Neuronal stem cell (in vitro differentiated cells): ENCODE data around the gene ZNG1B.
"Not testable (repeated sequence)": the region's sequence is repeated elsewhere in the genome, so short reads cannot be mapped to it uniquely, and the experiment has no call there.

Experiments used
- DNase-seq: peaks from one replicate; pipeline ENCODE4 v3.0.0-alpha.2; 2013; ENCODE audit warnings: low spot score
- H2AFZ ChIP-seq: one replicate; pipeline ENCODE4 v1.6.1; 2013; ENCODE audit warnings: mild to moderate bottlenecking, low read length, inconsistent platforms
- H2AK5ac ChIP-seq: 2 replicates; pipeline ENCODE4 v1.6.1; 2013; ENCODE audit warnings: low read depth, mild to moderate bottlenecking, inconsistent platforms, low read length, moderate library complexity, mixed read lengths
- H2BK120ac ChIP-seq: 2 replicates; pipeline ENCODE4 v1.6.1; 2013; ENCODE audit warnings: low read depth, mild to moderate bottlenecking, inconsistent platforms, low read length, moderate library complexity, mixed read lengths
- H2BK12ac ChIP-seq: one replicate; pipeline ENCODE4 v1.6.1; 2013; ENCODE audit warnings: low read length, inconsistent platforms
- H2BK15ac ChIP-seq: 2 replicates; pipeline ENCODE4 v1.6.1; 2013; ENCODE audit warnings: mild to moderate bottlenecking, low read length, inconsistent platforms, mixed read lengths
- H2BK5ac ChIP-seq: one replicate; pipeline ENCODE4 v1.6.1; 2013; ENCODE audit warnings: inconsistent platforms, mild to moderate bottlenecking, low read length, moderate library complexity
- H3K14ac ChIP-seq: one replicate; pipeline ENCODE4 v1.6.1; 2013; ENCODE audit warnings: low read length, inconsistent platforms
- H3K18ac ChIP-seq: 2 replicates; pipeline ENCODE4 v1.6.1; 2013; ENCODE audit warnings: low read length, inconsistent platforms
- H3K23ac ChIP-seq: 2 replicates; pipeline ENCODE4 v1.6.1; 2013; ENCODE audit warnings: low read depth, mild to moderate bottlenecking, mixed read lengths, low read length, inconsistent platforms; ENCODE audit not compliant: poor library complexity
- H3K27ac ChIP-seq: replicated peaks from 3 replicates; pipeline ENCODE4 v1.5.1; 2013; ENCODE audit warnings: low read length, inconsistent platforms
- H3K27me3 ChIP-seq, 3 experiments: 2 replicates each; pipeline ENCODE4 v1.6.1; 2013; ENCODE audit warnings: low read length in 3 of 3, mild to moderate bottlenecking in 2 of 3, inconsistent platforms in 1 of 3, low read depth in 1 of 3, mixed read lengths in 1 of 3, moderate library complexity in 1 of 3; ENCODE audit not compliant: control insufficient read depth in 3 of 3, insufficient read depth in 3 of 3
- H3K36me3 ChIP-seq, 2 donors: replicated peaks in 1 of 2; 2 replicates each; pipeline ENCODE4 v1.6.1; 2013; ENCODE audit warnings: low read length in 2 of 2; ENCODE audit not compliant: control insufficient read depth in 2 of 2, insufficient read depth in 2 of 2
- H3K4ac ChIP-seq: 2 replicates; pipeline ENCODE4 v1.6.1; 2013; ENCODE audit warnings: inconsistent platforms, mild to moderate bottlenecking, low read length, moderate library complexity
- H3K4me1 ChIP-seq, 2 donors: 1 replicate in 1 of 2; 2 replicates in 1 of 2; pipeline ENCODE4 v1.6.1; 2013; ENCODE audit warnings: low read length in 2 of 2, low read depth in 1 of 2; ENCODE audit not compliant: control insufficient read depth in 2 of 2, insufficient read depth in 1 of 2
- H3K4me2 ChIP-seq: one replicate; pipeline ENCODE4 v1.6.1; 2013; ENCODE audit warnings: mild to moderate bottlenecking, low read length, inconsistent platforms; ENCODE audit not compliant: insufficient read depth, poor library complexity, severe bottlenecking
- H3K4me3 ChIP-seq, 2 donors: 2 replicates each; pipeline ENCODE4 v1.5.1; 2013; ENCODE audit warnings: low read length in 2 of 2, mild to moderate bottlenecking in 2 of 2, inconsistent platforms in 1 of 2, moderate library complexity in 1 of 2
- H3K79me1 ChIP-seq: one replicate; pipeline ENCODE4 v1.6.1; 2013; ENCODE audit warnings: low read depth, mild to moderate bottlenecking, inconsistent platforms, low read length, moderate library complexity
- H3K9ac ChIP-seq: one replicate; pipeline ENCODE4 v1.6.1; 2013; ENCODE audit warnings: mild to moderate bottlenecking, low read depth, low read length, inconsistent platforms; ENCODE audit not compliant: poor library complexity
- H3K9me3 ChIP-seq, 2 donors: replicated peaks in 1 of 2; 2 replicates each; pipeline versions ENCODE3 to v1.6.1; 2013; ENCODE audit warnings: low read length in 2 of 2, mild to moderate bottlenecking in 2 of 2, inconsistent platforms in 1 of 2, low read depth in 1 of 2, mixed read lengths in 1 of 2, moderate library complexity in 1 of 2; ENCODE audit not compliant: control insufficient read depth in 2 of 2, insufficient read depth in 1 of 2
- H4K8ac ChIP-seq: one replicate; pipeline ENCODE4 v1.6.1; 2013; ENCODE audit warnings: low read depth, mild to moderate bottlenecking, inconsistent platforms, low read length, moderate library complexity
- H4K91ac ChIP-seq: one replicate; pipeline ENCODE4 v1.6.1; 2013; ENCODE audit warnings: low read length, low read depth, mild to moderate bottlenecking, inconsistent platforms; ENCODE audit not compliant: poor library complexity
- WGBS, 2 donors: extraction: QIAGEN DNeasy Blood & Tissue Kit; methylation state at CpG; one replicate each; pipeline ENCODE4 v1.1.7; 2013; ENCODE audit warnings: missing lambda C conversion rate in 2 of 2, mixed read lengths in 1 of 2; ENCODE audit not compliant: insufficient read length in 2 of 2, insufficient replicate concordance in 1 of 2; ENCODE audit errors: extremely low coverage in 2 of 2; 5-methylcytosine and 5-hydroxymethylcytosine counted together

The ZNG1B gene

GRCh38 chr2:113498365-113498764 is 60.9 kb downstream of the ZNG1B start, which contains the start of gene FOXD4L1:
TSS of gene FOXD4L1 (plus strand) at chr2:113498665. CDS start at chr2:113499257, 592 bp downstream.
- H3K18ac ChIP-seq, H3K14ac ChIP-seq, H4K91ac ChIP-seq, H2BK5ac ChIP-seq, H2BK12ac ChIP-seq, H2BK120ac ChIP-seq, H3K4ac ChIP-seq, H3K27ac ChIP-seq, H3K9ac ChIP-seq, H2BK15ac ChIP-seq, H3K36me3 ChIP-seq, H3K4me1 ChIP-seq, H3K4me2 ChIP-seq, DNase-seq, H3K9me3 ChIP-seq, H2AFZ ChIP-seq, H3K23ac ChIP-seq, H3K79me1 ChIP-seq, H3K4me3 ChIP-seq, H4K8ac ChIP-seq, H2AK5ac ChIP-seq: not testable (repeated sequence)
- no CpG with 5 or more reads among the region's 4 CpGs for WGBS, 2 donors
- peaks cover 3 to 24% (median 18%) of the 10 kb centered on the region in 3 experiments for H3K27me3 ChIP-seq

GRCh38 chr2:113499019-113499885 is 61.8 kb downstream of the ZNG1B start:
- not testable (repeated sequence) for H3K27ac ChIP-seq, H3K4ac ChIP-seq, H2BK12ac ChIP-seq, H3K14ac ChIP-seq, H3K4me1 ChIP-seq, H2AFZ ChIP-seq, H2AK5ac ChIP-seq, H3K79me1 ChIP-seq, H3K18ac ChIP-seq, H2BK15ac ChIP-seq, H4K91ac ChIP-seq, H2BK120ac ChIP-seq, H3K23ac ChIP-seq, H3K9ac ChIP-seq, H3K36me3 ChIP-seq, H4K8ac ChIP-seq, H2BK5ac ChIP-seq, H3K4me2 ChIP-seq, DNase-seq, H3K9me3 ChIP-seq, H3K4me3 ChIP-seq
- H3K27me3 ChIP-seq, result peaks cover 3 to 30% (median 21%) of the 10 kb centered on the region in 3 experiments
- no CpG with 5 or more reads among the region's 62 CpGs for WGBS, 2 donors

- H3K18ac ChIP-seq, H3K4me1 ChIP-seq, H3K27ac ChIP-seq, H2BK12ac ChIP-seq, H3K4ac ChIP-seq, H3K4me2 ChIP-seq, H3K4me3 ChIP-seq, H3K79me1 ChIP-seq, H3K14ac ChIP-seq, H2AFZ ChIP-seq, H2BK120ac ChIP-seq, H4K8ac ChIP-seq, H2AK5ac ChIP-seq, H3K23ac ChIP-seq, DNase-seq, H2BK15ac ChIP-seq, H3K36me3 ChIP-seq, H4K91ac ChIP-seq, H3K9ac ChIP-seq, H3K9me3 ChIP-seq, H2BK5ac ChIP-seq: not testable (repeated sequence)
- no CpG with 5 or more reads among the region's 56 CpGs for WGBS, 2 donors
- peaks cover 3 to 31% (median 26%) of the 10 kb centered on the region in 3 experiments for H3K27me3 ChIP-seq
These were observed 62.6 kb downstream of the ZNG1B start for GRCh38 chr2:113499886-113500722.

GRCh38 chr2:113500723-113501038 is 63.2 kb downstream of the ZNG1B start:
- not testable (repeated sequence) for H3K9ac ChIP-seq, H2BK15ac ChIP-seq, H2BK12ac ChIP-seq, H3K14ac ChIP-seq, H3K4me1 ChIP-seq, H3K4me2 ChIP-seq, H3K18ac ChIP-seq, H3K36me3 ChIP-seq, H4K91ac ChIP-seq, H3K79me1 ChIP-seq, H2BK120ac ChIP-seq, H3K9me3 ChIP-seq, H3K23ac ChIP-seq, H2AK5ac ChIP-seq, H3K4ac ChIP-seq, H2BK5ac ChIP-seq, H4K8ac ChIP-seq, H3K27ac ChIP-seq, H3K4me3 ChIP-seq, H2AFZ ChIP-seq, DNase-seq
- peaks cover 3 to 31% (median 28%) of the 10 kb centered on the region in 3 experiments for H3K27me3 ChIP-seq
- WGBS, 2 donors, result no CpG with 5 or more reads among the region's 8 CpGs
